Measurements from ENCODE around the gene SELENOS. TPM values are rescaled to one million over a fixed set of nuclear protein-coding genes. Genes with fewer than 3 reads are reported as not detected.

Gene SELENOS
- total RNA-seq, 4 donors from 2014 or later, result 50.4 to 77.3 (median 65.6) TPM

DNA sequence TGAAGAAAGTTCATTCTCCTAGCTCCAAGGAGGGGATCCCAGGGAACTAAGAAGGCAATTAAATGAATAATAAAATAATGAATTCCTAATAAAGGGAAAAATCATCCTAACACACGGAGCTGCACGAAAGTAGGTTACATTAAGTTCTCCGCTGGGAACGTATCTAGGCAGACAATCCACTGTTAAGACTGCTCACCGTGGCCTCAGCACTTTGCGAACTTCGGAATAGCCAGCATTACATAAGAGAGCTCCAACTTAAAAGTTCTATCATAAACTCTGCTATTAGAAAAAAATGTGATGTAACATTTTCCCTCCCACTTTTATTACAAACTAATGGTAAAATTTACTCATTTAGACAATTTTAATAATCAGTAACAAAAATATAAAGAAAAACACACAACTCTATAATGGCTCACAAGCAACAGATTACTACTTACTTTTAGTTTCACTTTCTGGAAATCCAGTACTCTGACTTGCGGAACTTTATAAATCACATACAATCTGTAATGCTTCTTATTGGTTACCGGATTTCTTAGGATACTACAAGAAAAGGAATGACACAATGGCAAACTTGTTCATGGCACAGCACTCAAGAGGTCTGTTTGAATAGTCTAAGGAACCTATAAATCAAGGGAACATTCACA, 9.3 kb upstream of the SELENOS start:
- 91 to 93% methylated on average over 9 of the region's 9 CpGs for WGBS, 2 donors
- Histone ChIP-seq H3K4me3 (replicated peaks in 1 of 3) (no peak overlapping the region), H3K27ac (no peak overlapping the region), H3K4me1 (no peaks in the 10 kb centered on the region), H3K36me3 (peaks cover 27 to 53% of the 10 kb centered on the region in 2 donors), H3K27me3 (no peaks in the 10 kb centered on the region), H3K9me3 (no peaks in the 10 kb centered on the region)
- TF ChIP-seq POLR2A (IDR thresholded peaks at IDR 0.05), result no peak
- TF ChIP-seq, protein P1, sequence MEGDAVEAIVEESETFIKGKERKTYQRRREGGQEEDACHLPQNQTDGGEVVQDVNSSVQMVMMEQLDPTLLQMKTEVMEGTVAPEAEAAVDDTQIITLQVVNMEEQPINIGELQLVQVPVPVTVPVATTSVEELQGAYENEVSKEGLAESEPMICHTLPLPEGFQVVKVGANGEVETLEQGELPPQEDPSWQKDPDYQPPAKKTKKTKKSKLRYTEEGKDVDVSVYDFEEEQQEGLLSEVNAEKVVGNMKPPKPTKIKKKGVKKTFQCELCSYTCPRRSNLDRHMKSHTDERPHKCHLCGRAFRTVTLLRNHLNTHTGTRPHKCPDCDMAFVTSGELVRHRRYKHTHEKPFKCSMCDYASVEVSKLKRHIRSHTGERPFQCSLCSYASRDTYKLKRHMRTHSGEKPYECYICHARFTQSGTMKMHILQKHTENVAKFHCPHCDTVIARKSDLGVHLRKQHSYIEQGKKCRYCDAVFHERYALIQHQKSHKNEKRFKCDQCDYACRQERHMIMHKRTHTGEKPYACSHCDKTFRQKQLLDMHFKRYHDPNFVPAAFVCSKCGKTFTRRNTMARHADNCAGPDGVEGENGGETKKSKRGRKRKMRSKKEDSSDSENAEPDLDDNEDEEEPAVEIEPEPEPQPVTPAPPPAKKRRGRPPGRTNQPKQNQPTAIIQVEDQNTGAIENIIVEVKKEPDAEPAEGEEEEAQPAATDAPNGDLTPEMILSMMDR (IDR thresholded peaks at IDR 0.05), result no peak
- intact Hi-C loops (cut with DNase I), result no loop called here
- no peak for DNase-seq

DNA sequence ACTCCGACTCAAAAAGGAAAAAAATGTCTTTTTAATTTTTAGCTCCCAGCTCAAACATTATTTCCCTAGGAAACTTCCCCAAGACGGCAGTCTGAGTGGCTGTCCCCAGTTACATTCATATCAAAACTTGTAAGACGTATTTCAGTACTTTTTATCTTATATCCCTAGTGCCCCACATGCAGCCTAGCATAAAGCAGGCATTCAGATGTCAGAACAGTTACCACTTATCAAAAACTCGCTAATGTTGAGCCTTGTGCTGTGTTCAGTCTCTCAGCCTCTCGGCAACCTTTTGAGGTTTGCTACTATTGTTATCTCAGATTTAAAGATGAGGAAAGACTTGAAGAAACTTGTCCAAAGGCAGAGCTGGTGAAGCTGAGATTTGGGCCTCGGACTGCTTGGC, 6.6 kb upstream of the SELENOS start:
- 94 to 96% methylated on average over 6 of the region's 6 CpGs for WGBS, 2 donors
- Histone ChIP-seq H3K4me1 (no peaks in the 10 kb centered on the region), H3K27ac (no peak overlapping the region), H3K36me3 (peaks cover 38 to 66% of the 10 kb centered on the region in 2 donors), H3K4me3 (replicated peaks in 1 of 3) (no peak overlapping the region), H3K27me3 (no peaks in the 10 kb centered on the region), H3K9me3 (no peaks in the 10 kb centered on the region)
- no peak for TF ChIP-seq POLR2A (IDR thresholded peaks at IDR 0.05)
- TF ChIP-seq, protein P1 (IDR thresholded peaks at IDR 0.05), result no peak
- DNase-seq, result no peak
- intact Hi-C loops (cut with DNase I), result no loop called here

DNA sequence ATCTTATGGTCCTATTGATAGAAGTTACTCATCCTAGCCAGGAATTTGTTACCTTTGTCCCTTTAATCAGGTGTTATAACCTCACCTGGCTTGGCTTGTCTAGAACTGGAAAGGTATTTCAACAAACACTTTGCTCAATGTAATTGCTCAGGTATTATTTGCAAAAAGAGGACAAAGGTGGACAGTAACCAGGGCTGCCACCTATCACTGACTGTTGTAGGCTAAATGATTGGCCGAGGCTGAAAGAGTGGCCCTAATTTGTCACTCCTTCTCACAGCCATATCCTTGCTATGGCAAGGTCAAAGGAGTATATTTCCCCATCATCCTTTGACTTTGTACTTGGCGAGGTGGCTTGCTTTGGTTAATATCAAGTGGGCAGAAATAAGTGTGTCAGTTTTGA, 2.7 kb upstream of the SELENOS start:
- H3K4me1 ChIP-seq, result peaks cover 9 to 14% of the 10 kb centered on the region in 2 donors
- no peaks in the 10 kb centered on the region for H3K27me3 ChIP-seq
- intact Hi-C loops (cut with DNase I), result no loop called here
- no peak overlapping the region for H3K27ac ChIP-seq
- no peak for TF ChIP-seq POLR2A (IDR thresholded peaks at IDR 0.05)
- TF ChIP-seq, protein P1 (IDR thresholded peaks at IDR 0.05), result no peak
- no peaks in the 10 kb centered on the region for H3K9me3 ChIP-seq
- 91 to 95% methylated on average over 2 of the region's 2 CpGs for WGBS, 2 donors
- peaks cover 27 to 52% of the 10 kb centered on the region in 2 donors for H3K36me3 ChIP-seq
- H3K4me3 ChIP-seq (replicated peaks in 1 of 3), result no peak overlapping the region
- DNase-seq, result no peak

DNA sequence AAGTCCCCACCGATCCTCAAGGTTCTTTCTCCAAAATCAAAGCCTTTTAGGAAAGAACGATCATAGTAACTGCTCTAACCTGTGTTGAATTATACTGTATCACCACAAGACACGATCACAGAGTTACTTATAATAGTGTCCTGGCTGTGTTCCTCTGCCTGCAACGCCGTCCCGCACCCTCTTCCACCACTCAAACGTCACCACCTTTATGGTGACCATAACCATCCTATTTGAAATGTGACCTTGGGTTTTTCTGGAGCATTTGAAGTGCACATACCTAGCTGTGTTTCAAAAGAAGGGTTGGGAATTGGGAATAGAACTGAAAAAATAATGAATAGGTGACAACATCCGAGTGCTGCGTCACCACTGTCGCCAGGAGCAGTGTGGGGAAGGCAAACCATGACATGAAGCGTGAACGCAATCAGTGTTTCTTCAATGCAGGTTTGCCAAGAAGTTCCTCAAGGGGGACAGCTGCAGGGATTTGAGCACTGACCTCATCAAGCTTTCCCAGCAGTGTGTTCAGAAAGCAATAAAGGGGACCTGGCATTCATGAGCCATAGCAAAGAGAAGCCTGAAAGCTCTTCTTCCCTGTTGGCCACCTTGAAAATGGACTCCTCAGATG, 769 bp upstream of the SELENOS start:
- peak overlapping the region in 2 of 3 donors; percentile 65 to 88 for H3K27ac ChIP-seq
- intact Hi-C loops (cut with DNase I), result no loop called here

More for the DNA sequence above, 769 bp upstream of the SELENOS start:
- Histone ChIP-seq H3K36me3 (peaks cover 42 to 52% of the 10 kb centered on the region in 2 donors), H3K27me3 (no peaks in the 10 kb centered on the region), H3K4me1 (peaks cover 9 to 14% of the 10 kb centered on the region in 2 donors), H3K9me3 (no peaks in the 10 kb centered on the region), H3K4me3 (replicated peaks in 1 of 3) (peak overlapping the region in 2 of 3 donors; percentile 29 to 90)
- no peak for TF ChIP-seq POLR2A (IDR thresholded peaks at IDR 0.05)
- TF ChIP-seq, protein P1 (IDR thresholded peaks at IDR 0.05), result no peak
- 80 to 83% methylated on average over 12 of the region's 12 CpGs for whole genome bisulfite sequencing, 2 donors
- no peak for DNase-seq

Data from thyroid gland (tissue), 4 donors.